Brain pericyte (primary cell): Measurements from ENCODE around the gene CFAP65.

ENCODE experiments used
- DNase-seq: peaks from one replicate; pipeline ENCODE4 v3.0.0-alpha.2; 2012; ENCODE audit warnings: low read depth, low spot score

CFAP65 gene

GRCh38 chr2:218975060-218975777, 66.1 kb downstream of the CFAP65 start:
- no peak for DNase-seq

DNA sequence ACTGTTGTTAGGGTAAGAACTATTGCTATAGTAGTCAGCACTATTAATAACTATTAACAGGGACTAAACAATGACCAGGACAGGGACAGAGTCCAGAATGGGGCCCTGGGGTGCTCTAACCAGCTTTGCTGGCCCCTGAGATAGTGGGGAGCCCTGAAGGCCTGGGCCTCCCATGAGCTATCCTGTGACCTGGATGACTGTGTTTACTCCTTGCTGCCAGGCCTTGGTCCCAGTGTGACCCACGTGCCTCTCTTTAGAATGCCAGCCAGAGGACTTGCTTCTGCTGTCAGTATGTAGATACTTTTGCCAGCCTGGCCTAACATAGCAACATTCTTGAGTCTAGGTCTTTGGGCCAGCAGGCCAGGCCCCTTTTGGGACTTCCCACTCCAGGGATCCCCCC, 70.4 kb downstream of the CFAP65 start:
- no peak for DNase-seq

DNA sequence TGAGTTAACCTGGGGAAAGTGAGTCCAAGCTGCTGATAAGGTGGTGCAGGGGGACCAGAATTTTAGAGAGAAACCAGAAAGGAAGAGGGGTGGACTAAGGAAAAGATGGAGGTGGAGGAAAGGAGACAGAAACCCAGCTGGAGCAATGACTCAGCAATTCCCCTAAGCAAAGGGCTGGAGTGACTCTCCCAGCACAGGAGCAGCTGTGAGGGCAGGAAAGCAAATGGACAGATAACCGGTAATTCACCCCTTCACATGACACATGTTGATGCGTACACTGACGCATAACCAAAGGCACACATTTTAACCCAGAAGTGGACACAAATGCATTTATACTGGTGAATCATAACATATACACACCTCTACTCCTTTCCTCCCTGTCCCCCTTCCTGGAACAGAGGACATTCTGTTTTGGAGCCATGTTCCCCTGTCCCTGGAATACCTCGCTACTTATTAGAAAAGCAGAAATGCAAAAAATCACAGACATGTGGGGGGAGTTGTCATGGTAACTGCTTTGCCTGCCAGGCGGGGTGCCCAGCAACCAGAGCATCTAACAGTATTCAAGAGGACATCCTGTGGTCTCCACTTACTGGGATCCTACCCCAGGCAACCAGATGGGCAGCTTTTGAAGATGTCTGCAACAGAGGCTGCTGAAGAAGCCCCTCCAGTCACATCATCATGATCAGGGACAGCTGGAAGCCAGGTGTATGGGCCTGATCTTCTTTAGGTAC, 77.1 kb downstream of the CFAP65 start:
- no peak for DNase-seq

DNA sequence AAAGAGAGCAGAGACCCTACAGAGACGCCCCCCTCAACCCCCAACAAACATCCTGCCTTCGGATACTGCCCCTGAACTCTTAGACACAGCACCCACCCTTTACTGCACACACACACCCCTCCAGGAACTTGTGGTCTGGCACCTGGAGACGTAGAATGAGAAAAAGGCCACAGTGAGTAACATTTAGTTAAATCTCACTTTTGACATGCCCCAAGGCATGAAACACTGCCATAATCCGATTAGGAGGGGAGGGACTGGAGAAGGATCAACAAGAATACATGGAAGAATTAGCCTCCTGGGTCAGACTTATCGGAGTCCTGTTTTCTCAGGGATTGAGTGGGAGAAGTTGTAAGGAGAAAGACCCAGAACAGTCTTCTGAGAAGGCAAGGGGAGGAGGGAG, 77.7 kb downstream of the CFAP65 start:
- DNase-seq: no peak

- DNase-seq: no peak
These were observed 78.3 kb downstream of the CFAP65 start for GRCh38 chr2:218962859-218963492.

DNA sequence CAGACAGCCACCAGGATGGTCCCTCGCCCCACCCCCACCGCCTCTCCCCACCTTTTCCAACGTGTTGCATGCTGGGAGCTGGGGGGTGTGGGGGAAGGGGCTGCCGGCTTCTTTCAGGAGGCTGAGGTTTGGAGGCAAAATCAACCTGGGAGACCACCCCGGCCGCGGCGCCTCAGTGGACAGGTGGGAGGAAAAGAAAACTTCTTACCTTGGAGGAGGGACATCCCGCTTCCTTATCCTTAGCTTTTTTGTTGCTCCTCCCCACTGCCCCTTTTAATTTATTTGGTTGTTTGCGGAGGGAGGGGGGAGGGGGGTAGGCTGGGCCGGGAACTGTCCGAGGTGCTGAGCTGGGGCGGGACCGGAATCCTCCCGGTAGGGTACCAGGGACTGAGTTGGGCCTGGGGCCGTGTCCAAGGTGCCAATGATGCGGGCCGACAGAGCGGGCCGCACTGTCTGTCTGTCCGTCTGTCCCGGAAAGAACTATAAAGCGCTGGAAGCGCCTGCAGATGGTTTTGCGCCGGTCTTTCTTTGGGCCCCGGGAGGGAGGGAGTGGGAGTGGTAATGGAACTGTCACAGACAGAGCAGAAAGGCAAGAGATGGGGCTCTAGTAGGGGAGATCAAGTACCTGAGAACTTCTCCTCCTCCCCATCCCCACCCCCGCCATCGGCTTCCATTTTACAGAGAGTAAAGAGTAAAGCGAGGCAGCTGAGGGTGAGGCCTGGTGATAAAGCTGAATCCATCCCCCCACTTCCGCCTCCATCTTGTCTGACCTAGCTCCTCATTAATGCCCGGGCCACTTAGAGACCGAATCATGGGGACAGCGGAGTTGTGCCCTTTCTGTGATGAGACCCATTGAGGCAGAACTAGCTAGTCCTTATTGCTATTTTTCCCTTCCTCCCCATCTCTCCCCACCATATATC, 79.4 kb downstream of the CFAP65 start:
- DNase-seq: no peak

GRCh38 chr2:218961229-218961628, 80.1 kb downstream of the CFAP65 start:
- no peak for DNase-seq

DNA sequence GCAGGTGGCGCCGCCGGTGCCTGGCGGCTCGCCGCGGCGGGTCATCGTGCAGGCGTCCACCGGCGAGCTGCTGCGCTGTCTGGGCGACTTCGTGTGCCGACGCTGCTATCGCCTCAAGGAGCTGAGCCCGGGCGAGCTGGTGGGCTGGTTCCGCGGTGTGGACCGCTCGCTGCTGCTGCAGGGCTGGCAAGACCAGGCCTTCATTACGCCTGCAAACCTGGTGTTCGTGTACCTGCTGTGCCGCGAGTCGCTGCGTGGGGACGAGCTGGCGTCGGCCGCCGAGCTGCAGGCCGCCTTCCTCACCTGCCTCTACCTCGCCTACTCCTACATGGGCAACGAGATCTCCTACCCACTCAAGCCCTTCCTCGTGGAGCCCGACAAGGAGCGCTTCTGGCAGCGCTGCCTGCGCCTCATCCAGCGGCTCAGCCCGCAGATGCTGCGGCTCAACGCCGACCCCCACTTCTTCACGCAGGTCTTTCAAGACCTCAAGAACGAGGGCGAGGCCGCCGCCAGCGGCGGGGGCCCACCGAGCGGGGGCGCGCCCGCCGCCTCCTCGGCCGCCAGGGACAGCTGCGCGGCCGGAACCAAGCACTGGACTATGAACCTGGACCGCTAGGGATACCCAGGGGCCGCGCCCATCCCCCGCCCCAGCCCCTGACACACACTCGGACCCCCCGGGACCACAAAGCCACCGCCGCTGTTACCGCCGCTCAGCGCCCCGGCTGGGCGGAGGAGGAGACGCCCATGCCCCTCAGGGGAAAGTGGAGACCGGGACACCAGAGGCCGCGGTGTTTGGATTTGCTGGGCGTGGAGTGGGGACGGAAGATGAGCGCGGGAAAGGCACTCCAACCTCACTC, 80.8 kb downstream of the CFAP65 start:
- no peak for DNase-seq

DNA sequence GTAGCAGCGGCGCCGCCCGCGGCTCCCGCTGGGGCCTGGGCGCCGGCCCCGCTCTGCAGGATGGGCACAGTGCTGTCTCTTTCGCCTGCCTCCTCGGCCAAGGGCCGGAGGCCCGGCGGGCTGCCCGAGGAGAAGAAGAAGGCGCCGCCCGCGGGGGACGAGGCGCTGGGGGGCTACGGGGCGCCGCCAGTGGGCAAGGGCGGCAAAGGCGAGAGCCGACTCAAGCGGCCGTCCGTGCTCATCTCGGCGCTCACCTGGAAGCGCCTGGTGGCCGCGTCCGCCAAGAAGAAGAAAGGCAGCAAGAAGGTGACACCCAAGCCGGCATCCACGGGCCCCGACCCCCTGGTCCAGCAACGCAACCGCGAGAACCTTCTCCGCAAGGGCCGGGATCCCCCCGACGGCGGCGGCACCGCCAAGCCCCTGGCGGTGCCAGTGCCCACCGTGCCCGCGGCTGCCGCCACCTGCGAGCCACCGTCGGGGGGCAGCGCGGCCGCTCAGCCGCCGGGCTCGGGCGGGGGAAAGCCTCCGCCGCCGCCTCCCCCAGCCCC, 81.5 kb downstream of the CFAP65 start:
- no peak for DNase-seq

- DNase-seq: no peak
These were observed 82.1 kb downstream of the CFAP65 start, which contains the start of gene CDK5R2 for GRCh38 chr2:218959141-218959731. Gene CDK5R2 (plus strand): TSS chr2:218959666. CDS start chr2:218959821, 155 bp downstream.

- DNase-seq: no peak
These were observed 83.0 kb downstream of the CFAP65 start for GRCh38 chr2:218958276-218958675.

GRCh38 chr2:218957671-218958070, 83.6 kb downstream of the CFAP65 start:
- no peak for DNase-seq

- DNase-seq: no peak
These were observed 85.3 kb downstream of the CFAP65 start for GRCh38 chr2:218956039-218956438.

- no peak for DNase-seq
These were observed 86.6 kb downstream of the CFAP65 start for GRCh38 chr2:218954541-218955300.

GRCh38 chr2:218953366-218953954, 87.9 kb downstream of the CFAP65 start:
- DNase-seq: no peak
